Left renal pelvis (tissue), 4 donors: ENCODE results near the gene DHX38. TPM values are rescaled to one million over a fixed set of nuclear protein-coding genes. Genes with fewer than 3 reads are reported as not detected.

Experiments
- DNase-seq, 4 donors: peaks; one replicate each; pipeline ENCODE4 v3.0.0-alpha.2; 2013; ENCODE audit warnings: low read depth in 4 of 4, low spot score in 3 of 4
- polyA plus RNA-seq, 4 donors: library from polyadenylated mRNA; unstranded; fragments of 120-200 nt; gene quantifications; one replicate each; pipeline ENCODE4 v1.2.1, GENCODE V29; 2013; ENCODE audit not compliant: insufficient read length in 4 of 4

DHX38 gene
- polyA plus RNA-seq, 4 donors = 57.1 to 78.0 (median 64.7) TPM

DNA sequence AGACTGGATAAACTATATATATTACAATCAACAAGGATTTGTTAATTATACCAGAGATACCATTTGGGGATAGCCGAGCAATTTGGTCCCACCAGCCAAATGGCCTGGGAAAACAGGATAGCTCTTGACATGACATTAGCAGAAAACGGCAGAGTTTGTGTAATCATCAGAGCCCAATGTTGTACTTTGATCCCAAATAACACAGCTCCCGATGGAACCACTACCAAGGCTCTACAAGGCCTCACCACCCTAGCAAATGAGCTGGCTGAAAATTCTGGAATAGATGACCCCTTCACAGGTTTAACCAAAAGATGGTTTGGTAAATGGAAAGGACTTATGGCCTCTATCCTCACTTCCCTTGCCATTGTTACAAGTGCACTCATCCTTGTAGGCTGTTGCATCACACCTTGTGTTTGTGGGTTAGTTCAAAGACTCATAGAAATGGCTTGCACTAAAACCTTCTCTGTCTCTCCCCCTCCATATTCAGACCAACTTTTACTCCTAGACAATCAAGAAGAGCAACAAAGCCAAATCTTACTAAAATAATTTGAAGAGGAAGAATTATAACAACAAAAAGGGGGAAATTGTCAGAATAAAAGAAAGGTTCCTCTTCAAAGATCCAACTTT is 9.8 kb upstream of the DHX38 start:
- no peak for DNase-seq

DNA sequence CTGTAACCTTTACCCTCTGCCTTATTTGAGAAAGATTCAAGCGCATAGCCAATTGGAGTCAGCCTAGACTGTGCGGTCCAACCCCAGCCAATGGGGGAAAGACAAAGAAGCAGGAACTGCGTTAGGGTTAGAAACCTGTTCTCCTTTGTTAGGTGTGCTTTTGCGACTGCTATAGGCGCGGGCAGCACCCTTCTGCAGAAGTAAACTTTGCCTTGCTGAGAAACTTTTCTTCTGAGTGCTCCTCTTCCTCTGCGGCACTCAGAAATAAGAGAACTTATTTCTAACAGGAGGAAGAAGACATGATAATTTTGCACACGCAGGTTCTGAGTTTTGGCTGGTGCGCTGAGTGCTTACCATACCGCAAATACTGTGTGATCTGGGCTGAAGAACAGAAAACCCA is 9.2 kb upstream of the DHX38 start:
- no peak for DNase-seq

DNA sequence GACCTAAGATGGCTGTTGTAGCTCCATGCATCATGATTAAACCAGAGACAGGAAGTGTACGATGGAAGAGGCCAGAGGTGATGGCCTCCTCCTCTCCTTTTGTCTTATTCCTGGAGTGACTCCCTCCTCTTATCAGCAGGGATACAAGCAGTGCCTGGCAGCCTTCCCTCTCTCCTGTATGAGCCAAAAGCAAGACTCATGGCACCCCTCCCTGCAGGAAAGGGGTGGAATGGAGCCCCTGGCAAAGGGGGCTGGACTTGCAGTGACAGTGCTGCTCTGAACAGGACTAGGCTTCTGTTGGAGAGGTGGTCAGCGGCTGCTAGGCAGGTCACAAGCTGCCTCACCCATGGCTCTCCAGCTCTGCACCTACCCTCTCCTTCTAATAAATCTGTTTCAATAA is 8.6 kb upstream of the DHX38 start:
- DNase-seq = no peak

DNA sequence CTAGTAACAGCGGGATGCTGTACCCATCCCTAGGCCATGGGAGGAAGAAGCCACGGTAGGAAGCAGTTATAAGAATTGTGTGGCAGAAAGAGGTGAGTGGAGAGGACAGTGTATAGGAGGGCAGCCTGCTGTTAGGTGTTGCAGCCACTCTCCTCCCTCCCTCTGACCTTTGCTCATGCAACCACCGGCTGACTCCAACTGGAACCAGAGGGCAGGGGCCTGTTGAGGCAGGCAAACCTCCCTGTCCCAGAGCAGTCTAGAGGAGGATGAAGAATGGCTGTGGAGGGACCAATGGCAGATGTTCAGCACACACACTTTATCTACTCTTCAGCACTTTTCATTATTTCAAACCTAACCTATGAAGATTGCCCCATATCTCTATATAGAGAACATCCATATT is 2.4 kb upstream of the DHX38 start:
- DNase-seq = no peak

DNA sequence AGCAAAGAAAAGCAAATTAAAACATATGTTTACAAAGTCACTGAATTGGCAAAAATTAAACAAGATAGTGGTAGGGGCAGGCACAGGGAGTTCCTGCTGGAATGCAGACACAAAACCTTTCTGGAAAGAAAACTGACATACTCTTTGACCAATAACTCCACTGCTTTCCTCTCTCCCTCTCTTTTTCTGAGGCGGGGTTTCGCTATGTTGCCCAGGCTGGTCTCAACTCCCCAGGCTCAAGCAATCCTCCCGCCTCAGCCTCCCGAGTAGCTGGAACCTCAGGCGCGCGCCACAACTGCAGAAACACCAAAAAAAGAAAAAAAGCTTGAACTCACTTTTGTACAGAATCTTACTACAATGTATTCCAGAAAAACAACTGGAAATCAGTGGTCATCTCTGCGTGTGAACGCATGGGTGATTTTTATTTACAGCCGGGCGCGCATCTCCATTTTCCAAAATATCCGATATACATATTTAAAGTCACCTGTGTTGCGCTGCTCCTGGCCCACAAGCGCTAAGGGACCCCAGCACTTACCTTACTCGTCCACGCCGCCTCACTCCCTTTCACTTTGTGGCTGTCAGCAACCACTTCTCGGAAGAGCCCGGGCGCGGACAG is 707 bp upstream of the DHX38 start:
- no peak for DNase-seq

DNA sequence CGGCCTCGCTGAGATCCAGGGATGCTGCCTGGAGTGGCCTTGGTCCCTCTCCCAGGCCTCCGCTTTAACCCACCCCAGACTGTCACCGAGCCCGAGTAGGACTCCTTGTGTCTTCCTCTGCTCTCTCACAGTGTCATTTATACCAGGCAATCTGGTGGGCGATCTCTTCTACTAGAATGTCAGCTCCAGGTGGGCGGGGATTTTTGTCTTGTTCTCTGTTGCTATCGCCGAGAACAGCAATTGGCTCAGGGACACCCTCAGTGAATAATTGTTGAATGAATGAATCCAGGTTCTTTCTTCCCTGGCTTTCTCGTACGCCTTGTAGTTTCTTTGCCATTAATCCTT is 591 bp downstream of the DHX38 start:
- no peak for DNase-seq

DNA sequence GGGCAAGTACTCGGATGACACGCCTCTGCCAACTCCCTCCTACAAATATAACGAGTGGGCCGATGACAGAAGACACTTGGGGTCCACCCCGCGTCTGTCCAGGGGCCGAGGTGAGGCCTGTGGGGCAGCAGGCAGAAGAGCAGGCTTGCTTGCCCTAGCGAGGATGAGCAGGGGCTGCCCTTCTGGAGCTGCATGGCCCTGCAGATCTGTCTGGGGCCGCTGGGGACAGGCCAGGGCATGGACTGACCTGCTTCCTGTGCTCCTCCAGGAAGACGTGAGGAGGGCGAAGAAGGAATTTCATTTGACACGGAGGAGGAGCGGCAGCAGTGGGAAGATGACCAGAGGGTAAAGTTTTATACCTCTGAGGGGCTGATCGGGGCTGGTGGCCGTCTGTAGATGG is 5.3 kb downstream of the DHX38 start:
- DNase-seq = no peak

DNA sequence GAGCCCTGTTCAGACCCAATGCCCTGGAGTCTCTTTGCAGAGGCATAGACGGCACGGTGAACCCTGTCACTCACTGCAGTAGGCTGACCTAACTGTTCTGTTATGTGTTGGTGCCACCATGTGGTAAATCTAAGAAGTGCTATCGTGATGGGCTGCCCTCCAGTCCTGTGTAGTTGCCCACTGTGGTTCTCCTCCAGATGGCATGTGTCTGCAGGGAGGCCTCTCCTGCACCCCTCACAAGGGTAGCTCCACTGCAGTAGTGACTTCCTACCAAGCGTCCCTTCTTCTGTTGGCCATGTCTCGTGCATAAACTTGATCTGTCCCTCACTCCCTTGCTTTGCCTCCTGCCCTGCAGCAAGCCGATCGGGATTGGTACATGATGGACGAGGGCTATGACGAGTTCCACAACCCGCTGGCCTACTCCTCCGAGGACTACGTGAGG is 5.8 kb downstream of the DHX38 start:
- no peak for DNase-seq

DNA sequence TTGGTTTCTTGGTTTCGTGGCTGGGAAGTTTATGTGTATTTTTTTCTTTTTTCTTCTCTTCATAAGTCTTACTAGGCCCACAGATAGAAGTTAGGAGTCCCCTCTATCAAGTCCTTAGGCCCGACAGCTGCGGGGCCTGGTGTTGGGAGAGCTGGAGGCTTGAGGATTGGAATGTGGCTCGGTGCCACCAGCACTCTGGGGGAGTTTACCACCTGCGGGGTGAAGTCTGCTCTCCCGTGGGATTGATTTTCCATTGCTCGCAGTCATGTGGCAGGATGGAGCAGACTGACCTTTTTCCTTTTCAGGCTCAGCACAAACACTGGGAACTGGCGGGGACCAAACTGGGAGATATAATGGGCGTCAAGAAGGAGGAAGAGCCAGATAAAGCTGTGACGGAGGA is 7.5 kb downstream of the DHX38 start:
- no peak for DNase-seq

DNA sequence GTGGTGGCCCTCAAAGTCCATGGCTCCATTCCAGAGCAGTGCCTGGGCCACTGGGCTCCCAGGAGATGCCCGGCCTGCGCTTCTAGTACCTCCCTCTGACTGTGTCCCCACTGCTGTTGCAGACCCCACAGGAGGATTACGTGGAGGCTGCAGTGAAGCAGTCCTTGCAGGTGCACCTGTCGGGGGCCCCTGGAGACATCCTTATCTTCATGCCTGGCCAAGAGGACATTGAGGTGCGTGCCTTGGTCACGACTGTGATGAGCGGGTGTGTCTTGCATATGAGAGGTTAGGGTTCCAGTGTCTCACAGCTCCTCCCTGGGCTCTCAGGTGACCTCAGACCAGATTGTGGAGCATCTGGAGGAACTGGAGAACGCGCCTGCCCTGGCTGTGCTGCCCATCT is 11.3 kb downstream of the DHX38 start:
- no peak for DNase-seq

DNA sequence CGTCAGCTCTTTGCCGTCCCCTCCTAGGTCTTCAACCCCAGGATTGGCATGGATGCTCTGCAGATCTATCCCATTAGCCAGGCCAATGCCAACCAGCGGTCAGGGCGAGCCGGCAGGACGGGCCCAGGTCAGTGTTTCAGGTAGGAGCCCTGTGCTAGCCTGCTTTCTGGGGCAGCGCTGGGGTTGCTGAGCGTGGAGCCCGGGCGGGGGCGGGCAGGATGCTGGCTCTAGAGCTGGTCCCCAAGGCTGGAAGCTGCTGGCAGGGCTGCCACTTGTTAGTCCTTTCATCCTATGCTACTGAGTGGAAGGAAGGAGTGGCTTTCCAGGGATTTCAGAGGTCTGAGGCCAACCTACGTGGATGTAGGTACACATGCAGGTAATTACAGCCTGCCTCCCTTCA is 12.3 kb downstream of the DHX38 start:
- DNase-seq = no peak

DNA sequence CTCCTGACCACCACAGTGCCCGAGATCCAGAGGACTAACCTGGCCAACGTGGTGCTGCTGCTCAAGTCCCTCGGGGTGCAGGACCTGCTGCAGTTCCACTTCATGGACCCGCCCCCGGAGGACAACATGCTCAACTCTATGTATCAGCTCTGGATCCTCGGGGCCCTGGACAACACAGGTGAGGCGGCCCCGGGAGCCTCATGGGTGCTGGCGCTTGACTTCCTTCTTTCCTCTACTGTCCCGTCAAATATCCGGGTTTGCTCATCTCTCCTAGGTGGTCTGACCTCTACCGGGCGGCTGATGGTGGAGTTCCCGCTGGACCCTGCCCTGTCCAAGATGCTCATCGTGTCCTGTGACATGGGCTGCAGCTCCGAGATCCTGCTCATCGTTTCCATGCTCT is 13.7 kb downstream of the DHX38 start:
- DNase-seq = no peak

DNA sequence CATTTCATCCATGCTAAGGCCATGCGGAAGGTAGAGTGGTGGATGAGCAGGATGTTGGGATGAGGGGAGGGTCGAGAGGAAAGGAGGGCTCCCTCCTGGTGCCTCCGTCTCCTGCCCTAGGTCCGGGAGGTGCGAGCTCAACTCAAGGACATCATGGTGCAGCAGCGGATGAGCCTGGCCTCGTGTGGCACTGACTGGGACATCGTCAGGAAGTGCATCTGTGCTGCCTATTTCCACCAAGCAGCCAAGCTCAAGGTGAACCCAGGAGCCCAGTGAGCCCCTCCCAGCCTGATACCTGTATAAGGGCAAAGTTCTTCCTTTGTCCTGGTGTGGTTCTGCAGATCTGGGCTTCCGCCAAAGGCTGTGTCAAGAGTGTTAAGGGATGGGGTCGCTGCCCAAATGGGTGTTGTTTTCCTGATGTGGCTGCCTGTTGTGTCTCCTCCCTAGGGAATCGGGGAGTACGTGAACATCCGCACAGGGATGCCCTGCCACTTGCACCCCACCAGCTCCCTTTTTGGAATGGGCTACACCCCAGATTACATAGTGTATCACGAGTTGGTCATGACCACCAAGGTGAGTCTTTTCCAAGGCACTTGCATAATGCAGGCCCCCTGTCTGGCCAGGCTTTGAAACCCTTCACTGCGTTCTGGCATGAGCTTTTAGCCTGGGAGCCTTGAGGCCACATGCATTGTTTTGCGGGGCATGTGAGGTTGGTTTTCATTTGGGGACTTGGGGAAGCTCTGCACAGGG is 14.9 kb downstream of the DHX38 start:
- no peak for DNase-seq

DNA sequence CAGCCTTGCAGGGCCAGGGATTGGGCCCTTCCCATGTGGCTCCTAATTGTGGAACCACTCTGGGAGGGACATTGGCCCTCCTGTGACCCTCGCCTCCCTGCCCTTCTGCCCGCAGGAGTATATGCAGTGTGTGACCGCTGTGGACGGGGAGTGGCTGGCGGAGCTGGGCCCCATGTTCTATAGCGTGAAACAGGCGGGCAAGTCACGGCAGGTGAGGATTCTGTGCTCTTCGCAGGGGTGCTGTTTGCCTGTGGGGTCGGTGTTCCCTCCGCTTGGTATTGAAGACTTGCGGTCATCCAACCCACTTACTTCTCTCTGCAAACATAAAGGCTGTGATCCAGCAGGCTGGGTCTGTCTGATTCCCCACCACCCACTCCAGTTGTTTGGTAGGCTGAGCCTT is 15.7 kb downstream of the DHX38 start:
- DNase-seq = no peak

DNA sequence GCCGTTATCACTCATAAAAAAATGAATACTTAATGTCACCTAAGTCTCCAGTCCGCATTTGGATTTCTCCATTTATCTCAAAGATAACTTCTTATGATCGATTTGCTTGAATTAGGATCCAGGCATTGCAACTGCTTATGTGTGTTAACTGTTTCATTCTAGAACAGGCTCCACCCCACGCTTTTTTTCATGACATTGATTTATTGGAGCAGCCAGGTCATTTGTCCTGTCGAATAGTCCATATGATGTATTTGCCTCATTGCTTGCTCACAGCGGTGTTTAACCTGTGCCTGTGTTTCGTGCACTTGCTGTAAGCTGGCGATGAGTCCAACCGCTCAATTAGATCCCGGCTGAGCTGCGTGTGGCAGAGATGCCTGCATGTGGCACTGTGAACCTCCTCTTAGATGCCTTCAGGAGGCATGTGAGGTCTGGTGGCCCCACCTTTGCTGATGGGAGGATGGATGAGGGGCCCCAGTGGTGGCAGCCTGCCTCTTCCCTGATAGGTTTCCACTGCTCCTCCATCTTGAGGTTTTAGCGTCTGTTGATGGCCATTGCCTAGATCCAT is 16.4 kb downstream of the DHX38 start:
- DNase-seq = no peak

DNA sequence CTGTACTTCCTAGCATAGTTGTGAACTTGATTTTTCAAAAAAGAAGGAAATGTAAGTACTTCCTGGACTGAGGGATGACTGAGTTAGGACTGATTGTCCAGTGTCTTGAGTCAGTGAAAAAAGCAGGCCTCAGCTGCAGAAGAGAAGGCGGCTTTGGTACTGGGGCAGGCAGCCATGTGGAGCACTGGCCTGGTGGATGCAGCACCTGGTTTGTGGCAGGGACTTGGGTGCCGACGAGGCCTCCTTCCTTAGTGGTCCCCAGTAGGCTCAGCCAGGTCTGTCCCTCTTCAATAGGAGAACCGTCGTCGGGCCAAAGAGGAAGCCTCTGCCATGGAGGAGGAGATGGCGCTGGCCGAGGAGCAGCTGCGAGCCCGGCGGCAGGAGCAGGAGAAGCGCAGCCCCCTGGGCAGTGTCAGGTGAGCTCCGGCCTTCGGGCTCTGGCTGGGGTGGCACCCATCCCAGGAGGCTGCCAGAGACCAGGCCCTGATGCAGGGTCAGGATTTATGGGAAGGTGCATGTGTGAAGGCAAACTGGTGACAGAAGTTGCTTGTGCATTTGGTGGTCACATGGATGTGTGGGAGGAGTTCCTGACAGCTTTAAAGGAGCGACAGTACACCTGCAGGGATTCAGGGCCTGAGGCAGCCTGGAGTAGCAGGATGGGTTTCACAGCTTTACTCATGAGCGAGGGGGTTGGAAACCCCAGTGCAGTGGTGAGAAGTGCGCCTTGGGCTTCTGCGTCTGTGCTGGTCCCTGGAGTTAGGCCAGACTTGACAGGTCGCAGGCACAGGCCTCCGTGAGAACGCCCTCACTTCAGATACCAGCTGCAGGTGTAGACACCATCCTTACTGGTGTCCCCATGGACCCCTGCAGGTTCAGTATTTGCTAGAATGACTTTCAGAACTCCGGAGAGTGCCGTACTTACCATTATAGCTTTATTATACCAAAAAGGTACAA is 17.3 kb downstream of the DHX38 start:
- DNase-seq = no peak

DNA sequence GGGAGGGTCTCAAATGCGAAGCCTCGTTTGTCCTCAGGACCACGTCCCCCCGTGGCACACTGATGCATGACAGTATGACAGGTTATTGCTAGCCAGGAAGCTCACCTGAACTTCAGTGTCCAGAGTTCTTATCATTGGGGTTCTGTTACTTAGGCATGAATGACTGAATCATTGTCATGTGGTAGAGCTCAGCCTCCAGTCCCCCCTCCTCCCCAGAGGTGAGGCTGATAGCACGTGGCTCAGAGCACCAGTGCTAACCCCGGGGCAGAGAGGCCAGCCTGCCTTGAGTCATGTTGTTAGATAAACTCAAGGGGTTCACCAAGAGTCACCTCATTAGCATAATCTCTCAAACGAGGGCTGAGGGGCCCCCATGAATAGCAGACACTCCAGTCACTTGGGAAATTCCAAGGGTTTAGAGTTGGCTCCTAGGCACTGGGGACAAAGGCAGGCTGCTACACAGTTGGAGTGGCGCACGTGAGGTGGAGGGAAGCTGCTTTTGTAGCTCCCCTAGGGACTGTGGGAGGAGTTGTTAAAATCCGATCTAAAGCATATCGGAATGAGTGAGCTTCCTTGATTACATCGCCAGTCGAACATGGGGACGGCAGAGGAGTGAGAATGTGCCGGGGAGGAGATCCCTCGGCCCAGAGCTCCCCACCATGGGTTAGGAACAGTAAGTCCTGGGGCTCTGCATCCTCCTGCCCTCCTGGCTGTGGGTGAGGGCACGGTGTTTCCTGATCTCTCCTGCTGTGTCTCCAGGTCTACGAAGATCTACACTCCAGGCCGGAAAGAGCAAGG is 18.2 kb downstream of the DHX38 start:
- DNase-seq = no peak

DNA sequence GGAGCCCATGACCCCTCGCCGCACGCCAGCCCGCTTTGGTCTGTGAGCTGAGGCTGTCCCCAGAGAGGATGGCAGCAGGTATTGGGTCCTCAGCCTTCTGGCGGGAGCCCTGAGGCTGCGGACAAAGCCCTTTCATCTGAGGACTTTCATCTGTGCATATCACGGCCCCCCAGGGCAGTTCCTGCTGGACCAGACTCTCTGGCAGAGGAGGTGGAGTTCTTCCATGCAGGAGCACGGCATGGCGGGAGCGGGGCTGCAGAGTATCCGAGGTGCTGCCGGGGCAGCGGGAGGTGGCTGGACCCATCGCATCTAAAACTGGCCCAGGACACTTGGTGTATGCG is 18.8 kb downstream of the DHX38 start:
- no peak for DNase-seq

DNA sequence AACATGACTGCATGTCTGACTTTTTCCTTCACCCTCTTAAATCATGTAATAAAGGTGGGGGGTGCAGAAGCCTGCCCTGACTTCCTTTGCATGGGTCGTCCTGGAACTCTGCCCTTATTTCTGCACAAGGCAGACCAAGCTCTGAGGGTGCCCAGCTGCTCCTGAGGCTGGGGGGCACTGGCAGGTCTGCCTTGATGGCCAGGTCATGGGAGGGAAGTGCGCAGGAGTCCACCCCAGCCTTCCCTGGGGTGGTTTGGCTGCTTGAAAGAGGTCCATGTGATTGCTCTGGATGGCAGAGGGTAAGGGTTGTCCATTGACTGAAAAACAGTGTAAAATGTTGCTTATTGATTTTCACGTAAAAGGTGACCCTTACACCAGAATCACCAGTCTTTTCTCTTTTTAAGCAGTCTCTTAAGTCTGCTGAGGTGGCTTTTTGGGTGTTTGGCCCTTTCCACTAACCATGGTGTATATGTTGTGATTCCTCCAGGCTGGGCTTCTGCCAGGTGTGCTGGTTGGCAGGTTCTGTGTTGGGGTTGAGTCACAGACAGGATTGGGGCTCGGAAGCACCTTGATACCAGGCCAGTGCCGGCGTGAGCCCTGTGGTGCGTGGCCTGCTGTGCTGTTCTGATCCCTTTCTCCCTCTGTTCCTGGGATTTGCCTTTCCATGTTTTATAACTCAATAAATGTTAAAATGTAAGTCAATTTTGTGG is 19.4 kb downstream of the DHX38 start:
- DNase-seq = no peak

DNA sequence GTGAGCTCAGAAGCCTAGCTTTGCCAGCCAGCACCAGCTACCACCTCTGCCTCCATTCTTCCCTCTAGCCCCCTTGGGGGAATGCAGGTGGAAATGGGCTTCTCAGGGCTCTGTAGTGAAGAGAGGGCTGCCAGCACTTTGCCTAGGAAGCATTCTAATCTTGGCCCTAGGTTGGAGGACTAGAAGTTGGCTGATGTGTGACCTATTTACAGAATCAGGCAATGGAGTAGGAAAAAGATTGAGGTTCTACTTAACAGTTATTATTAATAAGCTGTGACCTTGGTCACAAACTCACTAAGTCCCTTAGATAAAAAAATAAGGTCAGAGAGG is 19.9 kb downstream of the DHX38 start:
- DNase-seq = no peak
